ENCODE results near the gene PITPNM3. TPM values are rescaled to one million over a fixed set of nuclear protein-coding genes. Genes with fewer than 3 reads are reported as not detected.
A peak's percentile ranks its signal among the peaks of the same experiment; 100 is the strongest.

PITPNM3 gene
- total and polyA plus RNA-seq, 10 donors: 5.4 to 215 (median 125) TPM

DNA sequence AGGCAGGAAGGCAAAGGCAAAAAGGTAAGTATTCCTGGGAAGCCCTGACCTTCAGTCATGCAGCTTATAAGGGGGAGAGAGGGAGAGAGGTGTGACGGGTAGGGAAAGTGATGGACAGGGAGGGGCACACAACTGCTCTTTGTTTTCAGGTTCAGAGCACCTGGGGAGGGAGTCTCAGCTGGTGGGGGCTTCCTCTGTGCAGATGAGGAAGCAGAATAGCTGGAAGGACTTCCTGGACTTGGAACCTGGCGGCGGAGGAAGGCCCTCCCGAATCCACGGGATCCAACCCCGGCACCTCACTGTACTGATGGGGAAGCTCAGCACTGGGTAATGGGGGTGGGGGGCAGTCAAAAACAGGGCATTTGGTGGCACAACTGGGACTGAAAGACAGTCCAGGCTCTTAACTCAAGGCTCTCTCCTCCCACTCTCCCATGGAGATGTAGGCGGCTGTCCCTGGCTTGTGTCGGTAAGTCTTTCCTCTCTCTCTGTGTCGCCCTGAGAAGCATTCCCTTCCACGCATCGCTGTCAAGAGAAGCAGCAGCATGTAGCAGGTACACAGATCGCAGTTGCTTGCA is 11.9 kb upstream of the PITPNM3 start:
- H3K27me3 ChIP-seq (replicated peaks in 1 of 7): no peaks in the 10 kb centered on the region
- peaks cover 0 to 14% (median 5%) of the 10 kb centered on the region in 6 donors for H3K4me1 ChIP-seq
- no peak overlapping the region for H3K4me3 ChIP-seq
- H3K36me3 ChIP-seq: no peaks in the 10 kb centered on the region
- TF ChIP-seq POLR2AphosphoS5 (IDR thresholded peaks at IDR 0.05) (no peak), POLR2A (IDR thresholded peaks at IDR 0.05) (no peak)
- TF ChIP-seq, protein P1, sequence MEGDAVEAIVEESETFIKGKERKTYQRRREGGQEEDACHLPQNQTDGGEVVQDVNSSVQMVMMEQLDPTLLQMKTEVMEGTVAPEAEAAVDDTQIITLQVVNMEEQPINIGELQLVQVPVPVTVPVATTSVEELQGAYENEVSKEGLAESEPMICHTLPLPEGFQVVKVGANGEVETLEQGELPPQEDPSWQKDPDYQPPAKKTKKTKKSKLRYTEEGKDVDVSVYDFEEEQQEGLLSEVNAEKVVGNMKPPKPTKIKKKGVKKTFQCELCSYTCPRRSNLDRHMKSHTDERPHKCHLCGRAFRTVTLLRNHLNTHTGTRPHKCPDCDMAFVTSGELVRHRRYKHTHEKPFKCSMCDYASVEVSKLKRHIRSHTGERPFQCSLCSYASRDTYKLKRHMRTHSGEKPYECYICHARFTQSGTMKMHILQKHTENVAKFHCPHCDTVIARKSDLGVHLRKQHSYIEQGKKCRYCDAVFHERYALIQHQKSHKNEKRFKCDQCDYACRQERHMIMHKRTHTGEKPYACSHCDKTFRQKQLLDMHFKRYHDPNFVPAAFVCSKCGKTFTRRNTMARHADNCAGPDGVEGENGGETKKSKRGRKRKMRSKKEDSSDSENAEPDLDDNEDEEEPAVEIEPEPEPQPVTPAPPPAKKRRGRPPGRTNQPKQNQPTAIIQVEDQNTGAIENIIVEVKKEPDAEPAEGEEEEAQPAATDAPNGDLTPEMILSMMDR (IDR thresholded peaks at IDR 0.05 in 8 of 11, conservative IDR thresholded peaks at IDR 0.05 in 3 of 11): no peak
- DNase-seq: no peak
- intact Hi-C loops (cut with DNase I; ENCODE audit: low total_unique reads): no loop called here
- WGBS, 5 donors: 72 to 83% (median 74%) methylated on average over 12 of the region's 12 CpGs
- no peaks in the 10 kb centered on the region for H3K9me3 ChIP-seq
- H3K27ac ChIP-seq: peak overlapping the region in 5 of 8 donors; percentile 24 to 62 (median 45)

DNA sequence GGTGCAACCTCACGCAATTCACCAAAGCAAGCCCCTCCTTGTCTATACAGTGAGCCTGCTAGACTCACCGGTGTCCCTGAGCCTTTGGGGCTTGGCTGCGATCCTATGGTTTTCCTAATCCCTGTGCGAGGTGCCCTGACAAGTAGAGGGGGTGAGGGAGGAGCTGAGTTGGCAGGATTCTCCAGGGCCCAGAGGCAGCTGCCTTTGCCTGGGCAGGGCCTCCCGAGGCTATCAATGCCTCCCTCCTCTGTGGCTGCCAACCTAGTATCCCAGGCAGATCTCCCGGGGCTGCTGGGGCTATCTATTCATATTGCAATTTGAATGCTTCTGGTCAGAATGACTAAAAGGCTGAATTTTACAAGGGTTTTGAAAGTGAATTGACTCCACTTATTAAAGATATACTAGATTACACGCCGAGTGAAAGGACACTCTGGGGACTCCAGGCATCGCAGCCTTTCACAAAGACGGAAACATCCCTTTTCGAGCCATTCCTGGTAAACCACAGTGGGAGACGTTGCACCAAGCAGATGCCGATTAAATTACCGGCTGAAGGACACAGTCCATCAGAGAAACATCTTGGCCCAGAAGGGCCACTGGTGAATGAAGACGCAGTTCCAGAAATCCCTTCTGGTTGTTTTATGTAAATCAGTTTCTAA is 11.3 kb upstream of the PITPNM3 start:
- H3K27me3 ChIP-seq (replicated peaks in 1 of 7): no peaks in the 10 kb centered on the region
- no peak for DNase-seq
- TF ChIP-seq POLR2A (IDR thresholded peaks at IDR 0.05): no peak
- TF ChIP-seq, protein P1 (IDR thresholded peaks at IDR 0.05 in 8 of 11, conservative IDR thresholded peaks at IDR 0.05 in 3 of 11): no peak
- TF ChIP-seq POLR2AphosphoS5 (IDR thresholded peaks at IDR 0.05): peak in 1 of 3 donors; percentile 57
- peaks cover 0 to 14% (median 5%) of the 10 kb centered on the region in 6 donors for H3K4me1 ChIP-seq
- intact Hi-C loops (cut with DNase I; ENCODE audit: low total_unique reads): no loop called here
- peak overlapping the region in 6 of 8 donors; percentile 15 to 62 (median 42) for H3K27ac ChIP-seq
- no peak overlapping the region for H3K4me3 ChIP-seq
- no peaks in the 10 kb centered on the region for H3K36me3 ChIP-seq
- H3K9me3 ChIP-seq: no peaks in the 10 kb centered on the region
- WGBS, 5 donors: 65 to 83% (median 78%) methylated on average over 15 of the region's 15 CpGs

DNA sequence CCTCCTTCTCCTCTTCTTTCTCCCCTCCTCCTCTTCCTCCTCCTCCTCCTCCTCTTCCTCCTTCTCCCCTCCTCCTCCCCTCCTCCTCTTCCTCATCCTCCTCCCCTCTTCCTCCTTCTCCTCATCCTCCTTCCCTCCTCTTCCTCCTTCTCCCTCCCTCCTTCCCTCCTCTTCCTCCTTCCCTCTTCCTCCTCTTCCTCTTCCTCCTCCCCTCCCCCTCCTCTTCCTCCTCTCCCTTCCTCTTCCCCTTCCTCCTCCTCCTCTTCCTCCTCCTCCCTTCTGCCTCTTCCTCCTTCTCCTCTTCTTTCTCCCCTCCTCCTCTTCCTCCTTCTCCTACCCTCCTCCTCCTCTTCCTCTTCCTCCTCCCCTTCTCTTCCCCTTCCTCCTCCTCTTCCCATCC is 5.1 kb upstream of the PITPNM3 start:
- DNase-seq: no peak
- Histone ChIP-seq H3K36me3 (no peaks in the 10 kb centered on the region), H3K4me3 (no peak overlapping the region), H3K4me1 (peaks cover 0 to 38% (median 27%) of the 10 kb centered on the region in 6 donors), H3K9me3 (no peaks in the 10 kb centered on the region), H3K27me3 (replicated peaks in 1 of 7) (peaks cover 0 to 25% (median 6%) of the 10 kb centered on the region in 7 donors), H3K27ac (no peak overlapping the region)
- intact Hi-C loops (cut with DNase I; ENCODE audit: low total_unique reads): no loop called here
- TF ChIP-seq POLR2AphosphoS5 (IDR thresholded peaks at IDR 0.05): no peak
- TF ChIP-seq, protein P1 (IDR thresholded peaks at IDR 0.05 in 8 of 11, conservative IDR thresholded peaks at IDR 0.05 in 3 of 11): no peak

DNA sequence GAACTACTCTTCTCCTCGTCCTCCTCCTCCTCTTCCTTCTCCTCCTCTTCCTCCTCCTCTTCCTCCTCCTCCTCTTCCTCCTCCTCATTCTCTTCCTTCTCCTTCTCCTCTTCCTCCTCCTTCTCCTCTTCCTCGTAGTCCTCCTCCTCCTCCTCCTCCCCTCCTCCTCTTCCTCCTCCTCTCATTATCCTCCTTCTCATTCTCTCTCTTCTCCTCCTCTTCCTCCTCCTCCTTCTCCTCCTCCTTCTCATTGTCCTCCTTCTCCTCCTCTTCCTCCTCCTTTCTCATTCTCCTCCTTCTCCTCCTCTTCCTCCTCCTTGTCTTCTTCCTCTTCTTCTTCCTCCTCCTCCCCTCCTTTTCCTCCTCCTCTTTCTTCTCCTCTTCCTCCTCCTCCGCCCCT is 4.1 kb upstream of the PITPNM3 start:
- intact Hi-C loops (cut with DNase I; ENCODE audit: low total_unique reads): no loop called here
- Histone ChIP-seq H3K27ac (peak overlapping the region in 7 of 8 donors; percentile 78 to 89 (median 84)), H3K4me1 (peaks cover 0 to 45% (median 32%) of the 10 kb centered on the region in 6 donors), H3K9me3 (no peaks in the 10 kb centered on the region), H3K4me3 (no peak overlapping the region), H3K27me3 (replicated peaks in 1 of 7) (peaks cover 0 to 33% (median 12%) of the 10 kb centered on the region in 7 donors), H3K36me3 (no peaks in the 10 kb centered on the region)
- DNase-seq: no peak
- TF ChIP-seq POLR2AphosphoS5 (IDR thresholded peaks at IDR 0.05) (no peak), POLR2A (IDR thresholded peaks at IDR 0.05) (no peak)
- TF ChIP-seq, protein P1 (IDR thresholded peaks at IDR 0.05 in 8 of 11, conservative IDR thresholded peaks at IDR 0.05 in 3 of 11): no peak
- 64 to 80% (median 72%) methylated on average over 3 of the region's 3 CpGs for WGBS, 5 donors

All from spleen (tissue), 11 donors.